PC-3 (cell line): ENCODE measurements around the gene EDC3. TPM values are rescaled to one million over a fixed set of nuclear protein-coding genes. Genes with fewer than 3 reads are reported as not detected.

Source experiments
- ATAC-seq: fragments of 200-7000 bp; cut with Tn5 transposase; 2 replicates; pipeline ENCODE4 v1.9.1; 2020; ENCODE audit warnings: mild to moderate bottlenecking, moderate library complexity
- BruUV-seq: library from RNA; stranded (reverse); fragments of 400-500 nt; replicated peaks from 2 replicates; lab custom pipeline; 2021; lab: Mats Ljungman, UMichigan
- CTCF ChIA-PET: fragments of 300-600 bp; sonication (Branson Sonifier 250); formaldehyde crosslinking; loops from one replicate; lab custom pipeline; 2022; ENCODE audit warnings: antibody characterized with exemption; lab: Charles Lee
- POLR2A ChIA-PET: fragments of 300-600 bp; sonication (Branson Sonifier 250); formaldehyde crosslinking; loops from one replicate; lab custom pipeline; 2022; ENCODE audit warnings: antibody characterized with exemption; ENCODE audit not compliant: unreplicated experiment; lab: Charles Lee
- DNase-seq: peaks from one replicate; pipeline ENCODE4 v3.0.0-alpha.2; 2015
- H2AFZ ChIP-seq: fragments of 300-600 bp; sonication (generic); 2 replicates; pipeline ENCODE4 v1.6.0; 2016; ENCODE audit warnings: antibody characterized with exemption, low read length
- H3F3A ChIP-seq: fragments of 300-600 bp; sonication (generic); one replicate; pipeline ENCODE4 v1.6.0; 2017; ENCODE audit warnings: antibody characterized with exemption, low read length, control low read depth, mild to moderate bottlenecking; ENCODE audit not compliant: unreplicated experiment
- H3K27ac ChIP-seq: fragments of 300-600 bp; sonication (generic); 2 replicates; pipeline ENCODE4 v1.5.1; 2016; ENCODE audit warnings: mild to moderate bottlenecking, low read length
- H3K27me3 ChIP-seq: fragments of 300-600 bp; sonication (generic); 2 replicates; pipeline ENCODE4 v1.6.1; 2016; ENCODE audit warnings: low read length, mixed read lengths
- H3K36me3 ChIP-seq: fragments of 300-600 bp; sonication (generic); 2 replicates; pipeline ENCODE4 v1.6.1; 2016; ENCODE audit warnings: low read depth, mixed run types, low read length, mixed read lengths
- H3K4me1 ChIP-seq: fragments of 300-600 bp; sonication (generic); 2 replicates; pipeline ENCODE4 v1.5.1; 2016; ENCODE audit warnings: low read length; ENCODE audit not compliant: insufficient read depth
- H3K4me2 ChIP-seq: fragments of 300-600 bp; sonication (generic); 2 replicates; pipeline ENCODE4 v1.6.0; 2016; ENCODE audit warnings: low read length
- H3K4me3 ChIP-seq: fragments of 300-600 bp; sonication (generic); 2 replicates; pipeline ENCODE4 v1.5.1; 2016; ENCODE audit warnings: mild to moderate bottlenecking, low read length, mixed read lengths
- H3K79me2 ChIP-seq: fragments of 300-600 bp; sonication (generic); 2 replicates; pipeline ENCODE4 v1.6.1; 2017; ENCODE audit warnings: low read length, mixed read lengths
- H3K9ac ChIP-seq: fragments of 300-600 bp; sonication (generic); 2 replicates; pipeline ENCODE4 v1.6.0; 2016; ENCODE audit warnings: mild to moderate bottlenecking, low read length
- H3K9me2 ChIP-seq: fragments of 300-600 bp; sonication (generic); replicated peaks from 2 replicates; pipeline ENCODE4 v1.6.1; 2016; ENCODE audit warnings: mixed run types, low read length, mixed read lengths
- H3K9me3 ChIP-seq: fragments of 300-600 bp; sonication (generic); 2 replicates; pipeline ENCODE4 v1.6.1; 2016; ENCODE audit warnings: low read length, mixed read lengths
- H4K20me1 ChIP-seq: fragments of 300-600 bp; sonication (generic); 2 replicates; pipeline ENCODE4 v1.6.1; 2016; ENCODE audit warnings: low read length, mixed read lengths
- EZH2 ChIP-seq: fragments of 300-600 bp; sonication (generic); IDR thresholded peaks from one replicate; pipeline ENCODE4 v1.6.1; 2017; ENCODE audit warnings: antibody characterized with exemption, mild to moderate bottlenecking, low read length; ENCODE audit not compliant: unreplicated experiment
- EZH2phosphoT487 ChIP-seq: fragments of 300-600 bp; sonication (generic); IDR thresholded peaks from 2 replicates; pipeline ENCODE4 v1.6.1; 2018; ENCODE audit warnings: mild to moderate bottlenecking, antibody characterized with exemption, low read length, borderline replicate concordance
- intact Hi-C: fragments of 100-400 bp; cut with micrococcal nuclease; formaldehyde crosslinking; loops from 2 replicates; pipeline ENCODE4 v1.9.0; 2023
- total RNA-seq: library from RNA; depleted of rRNA; stranded (reverse); fragments of >200 nt; gene quantifications from 2 replicates; pipeline ENCODE4 v1.2.3, GENCODE V29; 2014
- TF ChIP-seq, protein P1 (sequence below): fragments of 300-600 bp; sonication (generic); conservative IDR thresholded peaks from 2 replicates; pipeline ENCODE4 v1.5.1; 2017; ENCODE audit warnings: antibody characterized with exemption, low read depth, mild to moderate bottlenecking, low read length

The EDC3 gene
- total RNA-seq, 1 experiment from 2014 or later: 9.9 TPM

DNA sequence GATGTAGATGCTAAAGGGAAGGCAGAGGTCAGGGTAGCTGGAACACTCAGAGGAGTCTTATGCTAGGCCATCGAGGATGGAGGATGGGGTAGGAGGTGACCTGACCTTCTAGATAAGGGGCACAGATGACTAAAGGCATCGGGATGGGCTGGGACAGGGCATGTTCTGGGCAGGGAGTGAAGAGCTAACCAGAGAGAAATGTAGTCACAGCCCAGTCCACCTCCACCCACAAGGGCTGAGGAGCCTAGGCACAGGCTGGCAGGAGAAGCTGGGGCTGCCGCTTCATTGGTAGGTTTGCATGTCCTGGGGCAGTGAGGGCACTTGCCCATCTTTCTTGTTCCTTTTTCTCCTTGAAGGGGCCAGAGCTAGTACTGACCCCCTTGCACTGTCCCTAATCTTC, 67.6 kb downstream of the EDC3 start:
- no peak overlapping the region for H3K4me2 ChIP-seq
- H4K20me1 ChIP-seq: no peaks in the 10 kb centered on the region
- no peaks in the 10 kb centered on the region for H3K4me1 ChIP-seq
- CTCF ChIA-PET: interaction anchor here (0.7 kb wide), 1 partner anchor 21 kb away, joined by 3 read pairs; no protein-coding TSS in a partner anchor
- DNase-seq (no peak), ATAC-seq (no peak)
- H3K36me3 ChIP-seq: peaks cover 57% of the 10 kb centered on the region
- POLR2A ChIA-PET: interaction anchor here (0.5 kb wide), 1 partner anchor 141 kb away, joined by 3 read pairs; no protein-coding TSS in a partner anchor
- H3F3A ChIP-seq: no peaks in the 10 kb centered on the region
- H3K9me2 ChIP-seq: no peaks in the 10 kb centered on the region
- no peaks in the 10 kb centered on the region for H3K27me3 ChIP-seq
- no TSS peak for BruUV-seq
- H2AFZ ChIP-seq: no peak overlapping the region
- intact Hi-C loops: no loop called here
- H3K27ac ChIP-seq: no peak overlapping the region
- H3K9me3 ChIP-seq: no peaks in the 10 kb centered on the region
- no peak for TF ChIP-seq EZH2
- no peak for TF ChIP-seq EZH2phosphoT487
- TF ChIP-seq, protein P1, sequence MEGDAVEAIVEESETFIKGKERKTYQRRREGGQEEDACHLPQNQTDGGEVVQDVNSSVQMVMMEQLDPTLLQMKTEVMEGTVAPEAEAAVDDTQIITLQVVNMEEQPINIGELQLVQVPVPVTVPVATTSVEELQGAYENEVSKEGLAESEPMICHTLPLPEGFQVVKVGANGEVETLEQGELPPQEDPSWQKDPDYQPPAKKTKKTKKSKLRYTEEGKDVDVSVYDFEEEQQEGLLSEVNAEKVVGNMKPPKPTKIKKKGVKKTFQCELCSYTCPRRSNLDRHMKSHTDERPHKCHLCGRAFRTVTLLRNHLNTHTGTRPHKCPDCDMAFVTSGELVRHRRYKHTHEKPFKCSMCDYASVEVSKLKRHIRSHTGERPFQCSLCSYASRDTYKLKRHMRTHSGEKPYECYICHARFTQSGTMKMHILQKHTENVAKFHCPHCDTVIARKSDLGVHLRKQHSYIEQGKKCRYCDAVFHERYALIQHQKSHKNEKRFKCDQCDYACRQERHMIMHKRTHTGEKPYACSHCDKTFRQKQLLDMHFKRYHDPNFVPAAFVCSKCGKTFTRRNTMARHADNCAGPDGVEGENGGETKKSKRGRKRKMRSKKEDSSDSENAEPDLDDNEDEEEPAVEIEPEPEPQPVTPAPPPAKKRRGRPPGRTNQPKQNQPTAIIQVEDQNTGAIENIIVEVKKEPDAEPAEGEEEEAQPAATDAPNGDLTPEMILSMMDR: no peak
- no peak overlapping the region for H3K4me3 ChIP-seq
- H3K79me2 ChIP-seq: no peaks in the 10 kb centered on the region
- H3K9ac ChIP-seq: no peak overlapping the region

DNA sequence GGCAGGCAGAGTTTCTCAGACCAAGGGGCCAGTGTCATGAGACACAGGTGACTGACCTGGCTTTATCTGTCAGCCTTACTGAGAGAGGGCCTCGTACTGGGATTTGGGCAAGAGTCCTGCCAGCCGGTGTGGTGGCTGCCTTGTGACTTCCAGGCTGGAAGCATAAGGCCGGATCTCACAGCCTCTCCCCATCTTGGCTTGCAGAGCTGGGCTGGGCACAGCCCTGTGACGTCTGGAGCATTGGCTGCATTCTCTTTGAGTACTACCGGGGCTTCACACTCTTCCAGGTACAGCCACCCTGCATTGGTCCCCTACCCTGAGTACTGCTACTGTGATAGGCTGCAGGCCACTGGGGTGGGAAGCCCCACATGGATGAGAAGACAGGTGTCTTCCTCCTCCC, 68.1 kb downstream of the EDC3 start:
- H3K27ac ChIP-seq: no peak overlapping the region
- no peaks in the 10 kb centered on the region for H3K9me3 ChIP-seq
- no peak overlapping the region for H2AFZ ChIP-seq
- no peak overlapping the region for H3K9ac ChIP-seq
- H3K4me2 ChIP-seq: no peak overlapping the region
- H4K20me1 ChIP-seq: 0 out of 2 replicates have a peak, but pooled peaks cover 4% of the 10 kb centered on the region
- no peaks in the 10 kb centered on the region for H3K4me1 ChIP-seq
- ATAC-seq: no peak
- TF ChIP-seq, protein P1: no peak
- TF ChIP-seq EZH2 (no peak), EZH2phosphoT487 (no peak)
- intact Hi-C loops: no loop called here
- H3K27me3 ChIP-seq: no peaks in the 10 kb centered on the region
- ChIA-PET POLR2A (no interaction called here), CTCF (no interaction called here)
- H3K79me2 ChIP-seq: no peaks in the 10 kb centered on the region; the same call in 1 of the 2 replicates
- no peak overlapping the region for H3K4me3 ChIP-seq
- no peak for DNase-seq
- no peaks in the 10 kb centered on the region for H3F3A ChIP-seq
- BruUV-seq: no TSS peak
- H3K36me3 ChIP-seq: peaks cover 61% of the 10 kb centered on the region
- no peaks in the 10 kb centered on the region for H3K9me2 ChIP-seq

DNA sequence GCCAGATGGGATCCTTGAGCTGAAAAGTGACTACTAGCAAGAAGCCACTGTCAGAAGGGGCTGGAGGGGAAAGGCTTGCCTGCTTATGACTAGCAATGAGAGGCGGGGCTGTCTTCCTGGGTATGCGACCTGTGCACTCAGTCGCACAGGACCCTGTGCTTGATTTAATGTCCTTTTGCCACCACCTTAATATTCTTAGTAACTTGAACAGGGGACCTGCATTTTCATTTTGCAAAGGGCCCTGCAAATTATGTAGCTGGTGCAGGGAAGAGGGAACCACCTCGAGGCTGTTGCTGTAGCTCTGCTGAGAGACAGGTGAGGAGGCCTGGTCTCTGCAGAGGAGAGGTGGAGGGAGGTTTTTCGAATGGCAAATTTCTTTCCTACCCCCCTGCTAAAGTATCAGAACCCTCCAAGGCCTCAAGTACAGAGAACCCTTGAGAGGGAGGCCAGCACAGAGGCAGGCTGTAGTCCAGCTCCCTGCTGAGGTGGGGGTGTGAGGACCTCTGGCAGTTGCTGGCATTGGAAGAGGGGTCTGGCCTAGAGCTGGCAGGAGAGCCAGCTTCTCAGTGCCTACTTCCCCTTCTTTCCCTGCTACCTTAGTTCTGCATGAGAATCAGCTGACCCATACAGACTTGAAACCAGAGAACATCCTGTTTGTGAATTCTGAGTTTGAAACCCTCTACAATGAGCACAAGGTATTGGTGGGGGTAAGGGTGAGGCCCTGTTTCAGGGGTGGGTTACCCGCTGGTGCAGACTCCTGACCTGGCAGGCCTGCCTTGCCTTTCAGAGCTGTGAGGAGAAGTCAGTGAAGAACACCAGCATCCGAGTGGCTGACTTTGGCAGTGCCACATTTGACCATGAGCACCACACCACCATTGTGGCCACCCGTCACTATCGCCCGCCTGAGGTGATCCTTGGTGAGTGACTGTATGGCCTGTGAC, 68.8 kb downstream of the EDC3 start:
- H3K9me2 ChIP-seq: no peaks in the 10 kb centered on the region
- peaks cover 9% of the 10 kb centered on the region for H4K20me1 ChIP-seq
- ChIA-PET CTCF (no interaction called here), POLR2A (no interaction called here)
- H3K36me3 ChIP-seq: peaks cover 65% of the 10 kb centered on the region
- H2AFZ ChIP-seq: no peak overlapping the region
- H3K27ac ChIP-seq: no peak overlapping the region
- ATAC-seq (no peak), DNase-seq (no peak)
- no TSS peak for BruUV-seq
- no peaks in the 10 kb centered on the region for H3K9me3 ChIP-seq
- TF ChIP-seq EZH2: no peak
- no peak for TF ChIP-seq EZH2phosphoT487
- TF ChIP-seq, protein P1: no peak
- H3K4me1 ChIP-seq: no peaks in the 10 kb centered on the region
- no peak overlapping the region for H3K4me2 ChIP-seq
- no peak overlapping the region for H3K4me3 ChIP-seq
- no peaks in the 10 kb centered on the region for H3K27me3 ChIP-seq
- H3F3A ChIP-seq: no peaks in the 10 kb centered on the region
- no peak overlapping the region for H3K9ac ChIP-seq
- intact Hi-C loops: no loop called here
- peaks cover 6% of the 10 kb centered on the region for H3K79me2 ChIP-seq
